GM19397 (cell line): ENCODE data around the gene POU3F2.

Experiments used
- ATAC-seq: cut with Tn5 transposase; IDR thresholded peaks from one replicate; pipeline ENCODE4 v1.9.1; 2021; ENCODE audit warnings: mild to moderate bottlenecking, moderate library complexity; ENCODE audit not compliant: unreplicated experiment

Gene POU3F2

DNA sequence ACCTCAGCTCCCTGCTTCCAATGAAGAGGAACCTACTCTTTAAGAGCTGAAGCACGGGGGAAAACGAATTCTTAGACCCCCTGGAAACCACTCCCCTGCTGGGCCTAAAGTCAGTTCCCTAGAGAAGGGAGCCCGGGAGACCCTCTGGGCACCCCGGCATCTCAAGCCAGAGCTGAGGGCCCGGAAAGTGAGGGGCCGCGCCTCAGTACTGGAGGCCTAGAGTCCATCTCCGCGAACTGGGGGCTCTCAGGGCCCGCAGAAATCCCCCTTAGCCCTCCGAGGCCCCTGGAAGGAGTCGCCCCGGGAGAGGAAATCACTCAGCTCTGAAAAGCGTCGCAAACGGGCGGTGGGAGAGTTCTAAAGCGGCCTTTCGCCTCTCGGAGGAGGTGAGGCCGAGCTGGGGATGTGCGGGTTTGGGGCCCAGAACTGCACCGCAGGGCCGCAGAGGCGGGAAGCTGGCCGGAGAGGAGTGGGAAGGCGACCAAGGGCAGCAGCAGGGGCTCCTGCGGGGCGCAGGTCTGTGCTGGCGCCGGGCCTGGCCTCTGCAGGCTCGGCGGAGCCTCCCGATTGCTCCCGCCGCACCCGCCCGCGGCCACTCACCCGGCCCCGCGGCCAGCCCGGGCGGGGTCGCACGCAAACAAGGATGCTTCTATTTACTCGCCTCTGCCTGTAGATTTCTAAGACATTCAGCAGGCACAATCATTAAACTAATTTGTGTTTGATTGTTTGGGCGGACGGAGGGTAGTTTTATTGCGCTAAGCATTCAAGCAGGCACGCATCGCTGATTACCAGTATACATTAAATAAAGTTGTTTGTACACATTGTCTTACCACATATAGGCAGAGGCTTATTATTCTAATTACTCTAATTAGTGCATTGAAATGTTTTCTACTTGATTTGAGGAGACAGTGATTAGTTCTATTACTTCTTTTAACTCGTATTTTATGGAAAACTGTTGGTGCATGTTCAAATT, 9.2 kb downstream of the POU3F2 start:
- no peak for ATAC-seq

DNA sequence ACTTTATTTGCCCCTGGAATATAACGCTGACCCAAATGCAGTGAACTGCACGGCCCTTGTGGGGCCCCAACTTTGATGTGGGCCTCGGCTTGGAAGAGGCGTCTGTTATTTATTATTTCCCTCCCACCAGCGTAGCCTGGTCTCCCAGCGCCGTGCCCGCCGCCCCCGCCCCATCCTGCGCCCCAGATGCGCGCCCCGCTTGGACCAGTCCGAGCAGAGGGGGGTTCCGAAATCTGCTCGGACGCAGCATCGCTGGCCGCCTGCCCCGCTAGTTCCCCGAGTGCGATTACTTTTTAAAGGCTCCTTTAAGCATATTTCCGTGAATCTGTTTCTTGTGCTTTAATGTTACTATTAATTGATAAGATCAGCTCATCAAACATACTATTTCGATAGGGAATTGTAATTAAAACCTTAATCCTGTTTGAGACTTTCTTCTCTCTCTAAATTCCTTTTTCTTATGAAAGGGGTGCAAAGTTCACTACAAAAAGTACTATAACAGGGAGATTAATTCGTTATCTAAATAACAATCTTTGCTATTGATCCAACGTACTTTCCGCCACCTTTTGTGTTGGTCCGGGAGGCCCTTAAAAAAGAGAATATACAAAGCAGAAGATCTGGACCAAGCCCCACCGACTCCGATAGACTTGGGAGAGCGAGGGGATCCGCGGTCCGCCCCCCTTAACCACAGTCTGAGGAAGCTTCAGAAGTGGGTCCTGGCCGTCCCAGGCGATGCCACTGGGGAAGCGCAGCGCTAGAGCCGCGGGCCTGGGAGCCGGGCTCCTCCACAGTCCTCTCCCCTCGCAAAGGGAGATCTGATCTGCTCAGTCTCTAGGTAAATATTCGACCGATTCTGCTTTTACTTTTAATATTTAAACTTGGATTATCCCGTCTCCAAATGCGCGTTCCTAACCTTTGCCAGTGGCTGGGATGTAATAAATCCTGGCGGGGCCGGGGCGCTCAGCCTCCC, 10.2 kb downstream of the POU3F2 start:
- no peak for ATAC-seq

DNA sequence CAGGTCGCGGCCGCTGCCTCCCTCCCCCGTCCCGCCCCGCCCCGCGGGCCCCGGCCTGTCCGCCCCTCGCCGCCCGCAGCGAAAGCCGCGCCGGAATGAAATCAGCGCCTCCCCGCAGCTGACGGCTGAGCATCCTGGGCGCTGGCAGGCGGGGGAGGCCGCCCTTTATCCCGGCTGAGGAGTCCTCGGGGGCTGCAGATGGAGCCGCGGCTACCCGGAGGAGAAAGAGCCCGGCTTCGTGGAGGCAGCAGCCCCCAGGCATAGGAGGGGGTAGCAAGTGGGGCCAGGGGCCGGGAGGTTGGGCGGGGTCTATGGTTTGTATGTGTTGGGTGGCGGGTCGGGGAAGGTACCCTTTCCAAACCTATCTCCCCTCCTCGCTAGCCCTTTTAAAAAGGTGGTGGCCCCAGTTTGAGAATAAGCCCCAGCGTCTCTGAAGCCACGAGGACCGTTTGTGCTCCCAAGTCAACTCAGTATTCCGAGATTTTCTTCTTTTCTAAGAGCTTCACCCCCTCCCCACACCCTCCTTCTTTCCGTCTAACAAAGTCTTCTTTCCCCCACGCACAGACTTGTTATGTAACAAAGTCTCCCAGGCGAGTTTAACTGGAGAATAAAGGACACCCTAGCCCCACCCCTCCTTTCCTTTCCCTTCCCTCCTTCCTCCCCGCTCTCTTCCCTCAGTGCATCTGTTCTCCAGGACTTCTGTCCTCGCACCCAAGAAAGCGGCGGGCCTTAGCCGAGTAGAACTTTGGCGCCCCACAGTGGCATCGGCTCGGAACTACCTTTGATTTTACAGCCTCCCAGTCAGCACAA, 11.0 kb downstream of the POU3F2 start:
- peak; percentile 46 for ATAC-seq

DNA sequence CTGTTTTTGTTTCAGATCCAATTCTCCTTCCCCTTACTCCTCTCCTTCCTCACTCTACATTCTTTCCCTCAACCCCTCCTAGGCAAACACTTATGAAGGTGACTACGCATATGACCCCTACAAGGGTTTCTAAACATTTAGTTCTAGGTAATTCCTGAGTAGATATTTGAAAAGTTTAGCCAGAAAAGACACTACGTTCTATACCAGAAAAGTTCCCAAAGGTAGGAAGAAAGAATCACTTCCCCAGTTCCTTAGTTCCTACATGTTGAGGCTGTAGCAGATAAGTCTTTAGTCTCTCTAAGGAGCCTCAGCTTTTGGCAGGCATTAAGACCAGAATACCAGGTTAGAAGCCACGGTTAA, 11.6 kb downstream of the POU3F2 start:
- ATAC-seq = no peak

DNA sequence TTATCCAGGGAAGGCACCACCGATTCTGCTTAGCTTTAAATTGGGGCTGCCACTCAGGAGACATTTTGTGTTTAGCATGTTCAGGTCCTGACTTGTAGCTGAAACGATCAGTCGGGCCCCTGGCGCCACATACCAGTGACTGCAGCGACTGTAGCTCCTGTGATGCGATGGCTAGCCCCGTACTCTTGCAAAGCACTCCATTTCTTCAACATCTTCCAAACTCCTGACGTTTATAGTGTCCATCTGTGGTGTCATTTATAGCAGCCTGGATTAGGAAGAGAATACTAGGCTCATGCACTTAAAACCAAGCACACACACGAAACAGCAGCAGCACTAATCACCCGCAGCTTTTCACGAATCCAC, 13.0 kb downstream of the POU3F2 start:
- no peak for ATAC-seq

DNA sequence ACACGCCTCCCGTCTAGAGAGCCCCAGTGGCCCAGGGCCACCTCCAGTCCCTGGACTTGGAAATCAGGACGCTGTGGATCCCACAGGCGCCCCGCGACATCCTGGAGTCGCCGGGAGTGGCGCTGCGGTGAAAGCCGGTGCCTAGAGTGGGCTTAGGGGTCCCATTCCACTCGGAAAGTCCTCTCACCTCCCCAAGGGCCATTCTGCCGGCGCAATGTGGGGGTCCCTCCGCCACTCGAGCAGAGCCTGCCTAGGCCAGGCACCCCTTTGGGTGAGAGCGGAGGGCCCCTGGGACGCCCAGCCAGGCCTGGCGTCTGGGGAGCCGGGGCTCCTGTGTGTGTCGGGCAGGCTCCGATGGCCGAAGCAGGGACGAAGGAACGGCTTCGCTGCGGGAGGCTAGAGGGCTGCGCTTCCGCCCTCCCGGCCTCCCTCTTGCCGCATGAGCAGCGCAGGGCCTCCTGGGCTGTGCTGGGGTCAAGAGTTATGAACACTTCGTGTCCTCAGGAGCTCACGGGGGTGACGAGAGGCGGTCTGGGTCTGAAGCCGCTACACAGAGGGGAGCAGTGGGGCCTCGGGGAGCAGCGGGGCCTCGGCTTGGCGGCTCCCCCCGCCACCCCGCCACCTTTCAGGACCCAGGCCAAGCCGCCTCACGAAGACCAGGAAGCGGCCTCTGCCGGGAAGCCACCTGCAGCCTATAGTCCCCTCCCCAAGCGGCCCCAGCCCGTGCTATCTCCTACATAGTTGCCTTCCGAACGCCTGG, 13.6 kb downstream of the POU3F2 start:
- peak; percentile 58 for ATAC-seq

DNA sequence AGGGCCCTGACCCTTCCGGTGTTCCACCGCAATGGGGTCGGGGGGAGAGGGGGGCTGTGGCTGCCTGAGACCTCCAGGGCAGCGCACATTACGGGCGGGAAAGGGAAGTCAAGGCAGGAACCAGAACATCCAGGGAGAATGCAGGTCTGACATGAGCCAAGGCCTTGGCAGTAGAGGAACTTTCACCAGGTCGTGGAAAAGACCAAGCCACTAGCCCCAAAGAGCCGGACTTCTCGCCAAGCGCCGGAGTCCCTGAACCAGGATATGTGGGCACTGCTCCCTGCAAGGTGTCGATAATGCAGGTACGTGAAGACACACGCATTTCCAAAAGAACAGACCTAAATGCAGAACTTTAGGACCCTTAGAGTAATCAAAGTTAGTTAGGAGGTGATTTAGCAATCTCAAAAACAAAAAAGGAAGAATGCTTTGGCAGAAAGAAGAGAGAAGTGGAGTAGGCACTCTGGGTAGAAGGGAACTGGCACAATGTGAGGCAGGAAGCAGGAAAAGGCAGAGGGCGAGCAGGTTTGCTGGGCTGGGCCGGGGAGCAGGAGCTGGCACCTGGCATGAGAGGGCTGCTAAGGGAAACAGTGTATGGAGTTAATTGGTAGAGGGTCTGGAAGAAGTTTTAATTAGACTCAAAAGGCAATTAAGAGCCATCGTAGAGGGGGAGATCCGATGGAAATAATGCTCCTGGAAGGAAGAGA, 14.3 kb downstream of the POU3F2 start:
- no peak for ATAC-seq

DNA sequence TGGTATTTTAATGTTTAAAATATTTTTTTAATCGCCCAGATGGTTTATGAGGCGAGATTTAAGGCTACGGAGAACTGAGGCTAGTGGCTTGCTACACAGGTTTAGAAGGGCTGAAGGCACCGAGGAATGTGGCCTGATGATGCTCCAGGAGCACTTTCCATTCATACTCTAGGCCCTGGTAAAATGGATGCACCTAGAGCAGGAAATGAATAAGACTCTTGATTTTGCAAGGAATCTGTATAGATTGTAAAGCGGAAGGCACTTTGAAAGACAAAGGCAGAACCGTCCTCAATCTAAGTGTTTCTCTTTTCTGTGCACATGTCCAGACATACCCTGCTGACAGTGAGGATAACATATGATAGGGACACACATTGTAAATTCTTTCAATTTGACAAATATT, 30.1 kb downstream of the POU3F2 start:
- no peak for ATAC-seq

DNA sequence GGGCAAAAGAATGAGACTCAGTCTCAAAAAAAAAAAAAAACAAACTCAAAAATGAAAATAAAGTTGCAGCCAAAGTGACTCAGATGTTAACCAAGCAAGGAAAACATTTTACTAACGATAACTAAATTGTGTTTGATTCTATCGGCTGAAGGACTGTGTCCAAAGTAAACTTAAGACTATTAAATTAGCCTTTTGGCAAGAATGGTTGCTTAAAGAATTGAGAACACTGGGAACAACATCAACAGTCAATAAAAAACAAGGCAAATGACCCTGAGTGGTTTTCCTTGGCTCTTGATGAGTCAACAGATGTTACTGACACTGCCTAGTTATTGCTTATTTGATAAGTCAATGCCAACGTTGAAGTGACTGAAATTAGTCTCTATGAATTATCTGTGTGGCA, 36.7 kb downstream of the POU3F2 start:
- no peak for ATAC-seq

DNA sequence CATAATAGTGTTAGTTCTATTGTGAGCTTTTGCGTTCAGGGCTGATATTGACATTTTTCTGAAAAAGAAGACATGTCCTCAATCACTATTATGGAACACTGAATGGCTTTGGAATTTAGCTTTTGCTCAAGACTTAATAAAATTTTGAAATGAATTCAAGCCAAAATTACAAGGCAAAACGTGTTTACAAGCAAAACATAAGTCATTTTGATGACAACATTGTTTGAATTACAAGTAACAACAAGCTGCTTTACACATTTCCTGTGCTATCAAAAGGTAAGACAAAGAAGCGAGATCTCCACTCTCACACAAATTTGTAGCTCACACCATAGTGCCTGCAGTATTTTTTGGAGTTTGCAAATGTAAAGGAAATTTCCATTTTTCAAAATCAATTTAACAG, 37.4 kb downstream of the POU3F2 start:
- no peak for ATAC-seq

DNA sequence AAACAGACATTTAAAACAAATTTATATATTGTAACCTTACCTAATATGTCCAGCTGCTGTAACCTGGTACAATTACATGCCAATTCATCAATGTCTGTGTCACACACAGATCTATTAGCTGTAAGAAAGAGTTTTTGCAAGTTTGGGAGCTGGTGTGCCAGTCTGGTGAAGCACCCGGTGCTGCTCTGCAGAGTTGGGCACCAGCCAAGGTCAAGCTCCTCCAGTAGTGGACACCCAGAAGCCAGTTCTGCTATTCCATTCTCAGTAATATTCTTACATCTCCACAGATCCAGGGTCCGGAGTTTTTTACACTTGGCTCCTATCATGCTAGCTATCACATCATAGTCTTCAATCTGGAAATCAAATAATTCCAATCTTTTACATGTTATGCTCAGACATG, 41.0 kb downstream of the POU3F2 start:
- ATAC-seq = no peak

DNA sequence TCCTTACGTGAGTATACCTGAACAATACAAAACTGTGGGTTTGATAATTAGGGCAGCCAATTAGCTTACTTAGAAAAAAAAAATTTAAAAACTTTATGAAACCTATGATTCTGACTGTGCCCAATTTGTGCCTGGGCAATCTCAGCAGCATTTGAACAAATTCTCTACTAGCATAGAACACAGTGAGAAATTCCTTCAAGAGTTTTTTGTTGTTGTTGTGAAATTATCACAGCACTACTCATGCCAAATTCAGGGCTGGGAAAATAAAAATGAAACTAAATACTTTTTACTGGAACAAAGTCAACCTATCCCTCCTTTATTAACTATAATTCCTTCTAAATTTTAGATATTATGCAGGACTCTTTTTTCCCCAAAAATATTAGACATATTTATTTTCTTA, 42.9 kb downstream of the POU3F2 start:
- no peak for ATAC-seq

DNA sequence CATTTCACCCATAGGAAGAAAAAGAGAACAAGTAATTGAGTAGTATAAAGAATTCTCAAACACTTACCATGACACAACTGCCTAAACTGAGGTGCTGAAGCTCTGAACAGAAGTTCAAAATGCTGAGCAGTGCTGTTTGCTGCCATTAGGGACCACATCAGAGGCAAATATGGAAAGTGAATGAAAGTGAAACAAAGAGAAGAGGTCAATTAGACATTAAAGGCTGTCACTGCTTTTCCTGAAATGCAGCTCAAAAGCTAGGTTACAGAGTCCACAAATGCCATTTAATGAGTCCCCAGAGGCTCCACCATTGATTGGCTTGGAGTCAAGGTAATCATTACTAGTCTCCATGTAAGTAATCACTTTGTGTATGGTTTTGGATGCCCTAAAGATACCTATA, 46.1 kb downstream of the POU3F2 start:
- ATAC-seq = peak; percentile 90

DNA sequence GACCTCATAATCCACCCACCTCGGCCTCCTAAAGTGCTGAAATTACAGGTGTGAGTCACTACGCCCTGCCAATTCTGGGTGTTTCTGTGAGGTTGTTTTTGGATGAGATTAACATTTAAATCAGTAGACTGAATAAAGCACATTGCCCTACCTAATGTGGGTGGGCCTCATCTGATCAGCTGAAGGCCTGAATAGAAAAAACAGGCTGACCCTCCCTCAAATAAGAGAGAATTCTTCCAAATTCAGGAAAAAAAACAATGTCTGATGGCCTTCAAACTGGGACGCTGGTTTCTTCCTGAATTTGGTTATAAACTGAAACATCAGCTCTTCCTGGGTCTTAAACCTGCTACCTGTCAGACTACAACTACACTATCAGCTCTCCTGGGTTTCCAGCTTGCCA, 51.0 kb downstream of the POU3F2 start:
- ATAC-seq = no peak

DNA sequence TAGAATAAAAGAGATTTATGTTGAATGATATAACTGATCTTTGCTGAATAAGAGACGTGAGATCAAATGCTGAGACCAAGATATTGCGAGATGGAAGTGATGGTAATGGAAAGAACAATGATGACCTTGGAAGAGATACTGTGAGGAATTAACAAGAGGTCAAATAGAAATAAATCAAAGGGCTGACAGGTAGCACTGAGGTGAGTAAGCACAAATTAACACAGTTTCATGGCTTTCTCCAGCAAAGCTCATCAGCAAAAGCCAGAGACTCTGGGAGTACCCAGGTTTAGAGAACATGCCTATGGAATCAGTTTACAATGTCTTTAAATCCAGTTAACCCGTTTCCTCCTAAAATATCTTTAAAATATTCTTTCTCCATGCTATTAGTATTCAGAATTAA, 53.3 kb downstream of the POU3F2 start:
- ATAC-seq = no peak
